LNCAP (cell line): ENCODE measurements around the gene CHRNA5.

ENCODE experiments used
- TF ChIP-seq, protein P1 (sequence below): fragments of 450-650 bp; IDR thresholded peaks from 2 replicates; pipeline ENCODE4 v1.5.1; 2017; ENCODE audit warnings: mild to moderate bottlenecking

CHRNA5 gene

DNA sequence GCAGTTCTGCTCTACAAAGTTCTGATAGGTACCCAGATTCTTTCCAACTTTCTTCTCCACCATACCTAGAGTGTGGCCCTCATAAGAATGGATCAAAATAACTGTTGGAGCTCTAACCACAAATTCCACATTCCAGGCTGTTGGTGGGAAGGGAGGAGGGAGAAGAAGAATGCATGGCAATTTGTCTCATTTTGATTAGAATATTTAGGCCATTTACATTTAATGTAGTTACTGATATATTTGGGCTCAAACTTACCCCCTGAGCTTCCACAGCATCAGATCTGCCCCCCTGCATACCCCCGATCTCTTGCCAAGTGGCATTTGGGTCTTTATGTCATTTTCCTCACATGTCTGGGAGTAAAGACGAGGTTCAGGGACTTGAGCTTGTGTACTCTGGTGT is 68.0 kb downstream of the CHRNA5 start:
- TF ChIP-seq, protein P1, sequence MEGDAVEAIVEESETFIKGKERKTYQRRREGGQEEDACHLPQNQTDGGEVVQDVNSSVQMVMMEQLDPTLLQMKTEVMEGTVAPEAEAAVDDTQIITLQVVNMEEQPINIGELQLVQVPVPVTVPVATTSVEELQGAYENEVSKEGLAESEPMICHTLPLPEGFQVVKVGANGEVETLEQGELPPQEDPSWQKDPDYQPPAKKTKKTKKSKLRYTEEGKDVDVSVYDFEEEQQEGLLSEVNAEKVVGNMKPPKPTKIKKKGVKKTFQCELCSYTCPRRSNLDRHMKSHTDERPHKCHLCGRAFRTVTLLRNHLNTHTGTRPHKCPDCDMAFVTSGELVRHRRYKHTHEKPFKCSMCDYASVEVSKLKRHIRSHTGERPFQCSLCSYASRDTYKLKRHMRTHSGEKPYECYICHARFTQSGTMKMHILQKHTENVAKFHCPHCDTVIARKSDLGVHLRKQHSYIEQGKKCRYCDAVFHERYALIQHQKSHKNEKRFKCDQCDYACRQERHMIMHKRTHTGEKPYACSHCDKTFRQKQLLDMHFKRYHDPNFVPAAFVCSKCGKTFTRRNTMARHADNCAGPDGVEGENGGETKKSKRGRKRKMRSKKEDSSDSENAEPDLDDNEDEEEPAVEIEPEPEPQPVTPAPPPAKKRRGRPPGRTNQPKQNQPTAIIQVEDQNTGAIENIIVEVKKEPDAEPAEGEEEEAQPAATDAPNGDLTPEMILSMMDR = no peak

DNA sequence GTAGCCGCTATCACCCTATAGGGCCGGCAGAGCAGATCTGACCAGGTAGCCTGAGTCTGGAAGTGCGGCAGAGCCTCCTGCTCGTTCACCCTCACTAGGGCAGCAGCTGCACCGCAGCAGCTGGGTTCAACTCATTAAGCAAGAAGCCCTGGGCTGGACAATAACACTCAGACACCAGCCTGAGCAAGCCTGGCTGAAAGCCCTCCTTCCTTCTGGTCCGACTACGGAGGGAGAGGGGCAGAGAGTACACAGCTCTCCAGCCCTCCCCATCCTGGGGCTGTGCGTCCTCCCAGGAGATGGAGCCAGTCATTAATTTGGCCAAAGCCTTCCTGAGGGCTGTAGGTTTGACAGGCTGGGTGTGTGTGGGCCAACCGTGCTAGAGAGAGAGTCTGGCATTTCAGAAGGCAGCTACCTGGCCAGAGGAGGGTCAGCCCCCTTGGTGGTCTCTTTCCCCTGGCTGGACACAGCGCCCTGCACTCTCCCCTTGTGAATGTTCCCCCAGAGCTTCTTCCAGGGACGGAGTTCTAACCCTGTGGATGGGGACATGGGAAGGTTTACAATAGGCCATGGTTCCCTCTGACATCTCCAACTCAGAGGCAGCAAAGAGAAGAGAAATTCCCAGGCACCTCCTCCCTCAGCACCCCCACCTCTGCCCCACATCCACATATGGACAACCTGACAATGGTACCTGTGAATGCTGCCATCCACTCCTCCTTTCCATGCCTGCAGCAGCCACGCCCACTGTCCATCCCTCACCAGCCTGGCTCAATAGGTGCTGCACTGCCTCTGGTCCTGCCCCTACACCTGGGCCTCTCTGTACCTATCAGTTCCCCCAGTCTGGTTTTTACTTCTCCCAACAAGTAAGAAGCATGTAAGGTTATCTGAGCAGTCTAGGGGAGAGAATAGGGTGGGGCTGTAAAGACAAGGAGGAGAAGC is 69.2 kb downstream of the CHRNA5 start:
- TF ChIP-seq, protein P1 = no peak

- TF ChIP-seq, protein P1 = no peak
Measured at GRCh38 chr15:78635346-78635745, 70.0 kb downstream of the CHRNA5 start.

DNA sequence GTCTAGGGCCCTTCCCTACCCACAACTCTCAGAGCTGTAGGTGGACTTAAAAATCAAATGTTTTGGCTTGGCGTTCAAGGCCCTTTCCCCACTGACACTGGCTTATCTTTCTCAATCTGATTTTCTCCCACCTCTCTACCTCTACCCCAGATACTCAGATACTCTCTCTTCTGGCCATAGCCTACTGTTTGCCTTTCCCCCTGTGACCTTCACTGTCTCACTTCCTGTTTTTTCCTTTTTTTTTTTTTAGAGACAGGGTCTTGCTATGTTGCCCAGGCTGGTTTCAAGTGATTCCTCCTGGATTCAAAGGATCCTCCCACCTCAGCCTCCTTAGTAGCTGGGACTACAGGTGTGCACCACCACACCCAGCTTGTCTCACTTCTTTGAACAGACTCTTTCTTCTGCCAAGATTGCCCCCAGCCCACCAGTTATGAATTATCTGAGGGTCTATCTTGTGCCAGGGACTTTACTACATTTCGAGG is 71.1 kb downstream of the CHRNA5 start:
- TF ChIP-seq, protein P1 = no peak

DNA sequence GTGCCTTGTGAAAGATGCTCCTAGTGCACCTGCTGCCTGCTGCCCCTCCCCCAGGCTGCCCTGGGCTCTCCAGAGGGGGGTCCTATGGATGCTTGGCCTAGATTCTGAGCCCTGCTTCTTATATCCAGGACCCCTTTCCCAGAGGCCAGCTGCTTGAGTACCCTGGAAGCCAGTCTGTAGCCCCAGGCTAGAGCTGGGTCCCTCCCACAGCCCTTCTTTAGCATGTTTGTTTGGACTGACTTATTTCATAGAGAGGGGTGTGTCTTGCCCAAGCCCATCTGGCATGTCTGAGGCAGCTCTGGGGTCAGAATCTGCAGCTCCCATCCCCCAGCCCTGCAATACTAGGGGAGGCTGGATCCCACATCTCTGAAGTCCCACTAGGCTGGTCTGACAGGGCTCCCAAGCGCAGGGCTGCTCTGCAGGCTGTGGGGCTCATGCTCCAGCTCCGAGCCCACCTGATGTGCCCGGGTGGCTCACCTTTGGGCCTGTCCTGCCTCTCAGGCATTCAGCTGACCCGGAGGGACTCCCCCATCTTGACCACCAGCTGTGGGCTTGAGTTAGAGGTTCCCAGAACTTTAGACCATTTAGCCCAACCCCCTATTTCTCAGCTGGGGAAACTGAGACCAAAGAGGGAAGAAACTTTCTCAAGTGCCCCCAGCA is 72.6 kb downstream of the CHRNA5 start:
- TF ChIP-seq, protein P1 = no peak

- TF ChIP-seq, protein P1 = peak; percentile 80
Measured at GRCh38 chr15:78638658-78639314, 73.5 kb downstream of the CHRNA5 start.

DNA sequence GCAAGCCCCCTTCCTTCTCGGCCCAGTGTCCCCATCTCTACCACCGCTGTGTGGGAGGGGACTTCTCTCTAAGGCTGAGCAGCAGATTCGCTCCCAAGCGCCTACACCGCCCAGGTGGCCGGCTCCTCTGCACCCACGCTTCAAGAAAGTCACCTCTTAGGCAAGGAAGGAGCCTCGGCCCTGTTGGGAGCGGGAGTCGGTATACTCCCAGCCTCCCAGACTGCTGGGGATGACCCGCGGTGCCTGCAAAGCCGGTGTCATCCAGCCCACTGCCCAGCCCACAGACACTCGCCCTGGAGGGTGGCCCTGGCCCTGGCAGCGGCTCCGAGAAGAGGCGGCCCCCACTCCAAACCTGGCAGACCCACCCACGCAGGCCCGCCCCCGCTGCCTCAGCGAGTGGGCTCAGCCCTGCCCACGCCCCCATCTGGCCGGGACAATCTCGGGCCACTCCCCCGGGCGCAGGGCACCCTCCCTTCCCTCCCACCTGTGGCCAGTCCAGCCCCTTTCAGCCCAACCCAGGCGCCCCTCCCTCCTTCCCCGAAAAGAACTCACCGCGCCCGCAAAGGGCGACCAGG is 75.3 kb downstream of the CHRNA5 start:
- TF ChIP-seq, protein P1 = no peak
